ENCODE measurements around the gene COPZ1. TPM values are rescaled to one million over a fixed set of nuclear protein-coding genes. Genes with fewer than 3 reads are reported as not detected.
A peak's percentile ranks its signal among the peaks of the same experiment; 100 is the strongest.

COPZ1 gene
- polyA plus RNA-seq, 3 donors = 78.9 to 190 (median 176) TPM

- no peak overlapping the region for H3K9ac ChIP-seq (ENCODE audit: insufficient read depth, low read length, poor library complexity, severe bottlenecking)
- Mint-ChIP-seq H3K36me3 (peaks cover 61 to 90% of the 10 kb centered on the region in 2 donors), H3K4me1 (peaks cover 91% of the 10 kb centered on the region), H3K9me3 (peaks cover 0 to 2% (median 0%) of the 10 kb centered on the region in 7 donors), H3K4me3 (no peak overlapping the region), H3K27ac (peak overlapping the region in 6 of 7 donors; percentile 59 to 92 (median 79)), H3K27me3 (ENCODE audit: low read depth in 3 of 3) (no peaks in the 10 kb centered on the region)
- H2AFZ ChIP-seq (ENCODE audit: insufficient read depth, low read depth, low read length, poor library complexity, severe bottlenecking) = no peak overlapping the region
- peaks cover 100% of the 10 kb centered on the region for H3K79me2 ChIP-seq (ENCODE audit: insufficient read depth, low read length)
- no peak for DNase-seq
- H3K9me3 ChIP-seq (replicated peaks in 1 of 2; ENCODE audit: control insufficient read depth in 1 of 2, insufficient read depth in 1 of 2, low read length in 2 of 2) = no peaks in the 10 kb centered on the region
- no peaks in the 10 kb centered on the region for H3K27me3 ChIP-seq (ENCODE audit: control insufficient read depth in 2 of 2, insufficient read depth in 2 of 2, low read length in 2 of 2)
- peak overlapping the region in 1 of 3 experiments; percentile 99 for H3K4me3 ChIP-seq (replicated peaks in 1 of 3; ENCODE audit: low read depth in 2 of 3, low read length in 3 of 3)
- peak overlapping the region; percentile 31 to 58 for H3K27ac ChIP-seq (ENCODE audit: low read depth in 1 of 2, low read length in 2 of 2)
- peaks cover 88% of the 10 kb centered on the region for H4K20me1 ChIP-seq (ENCODE audit: insufficient read depth, low read length)
- intact Hi-C loops (cut with micrococcal nuclease) = loop anchor here in 1 of 2 donors (5.0 kb wide), 1 partner anchor 84 kb away; no protein-coding TSS in a partner anchor
- WGBS (ENCODE audit: insufficient coverage) = 100% methylated on average over 3 of the region's 7 CpGs
- H3K36me3 ChIP-seq (replicated peaks in 1 of 2; ENCODE audit: control insufficient read depth in 1 of 2, insufficient read depth in 2 of 2, low read length in 2 of 2) = peaks cover 55 to 80% of the 10 kb centered on the region in 2 donors
- TF ChIP-seq CTCF (IDR thresholded peaks at IDR 0.05) = no peak
- H3K4me1 ChIP-seq (ENCODE audit: control insufficient read depth in 1 of 2, insufficient read depth in 2 of 2, low read length in 2 of 2) = peaks cover 95 to 100% of the 10 kb centered on the region in 2 donors
- peak overlapping the region; percentile 99 for H3K4me2 ChIP-seq (replicated peaks; ENCODE audit: extremely low read depth, low read length, poor library complexity, severe bottlenecking)
Measured at GRCh38 chr12:54292931-54293241, 32.0 kb upstream of the COPZ1 start.

- H3K27me3 Mint-ChIP-seq (ENCODE audit: low read depth in 3 of 3) = no peaks in the 10 kb centered on the region
- Histone ChIP-seq H3K4me2 (replicated peaks; ENCODE audit: extremely low read depth, low read length, poor library complexity, severe bottlenecking) (peak overlapping the region; percentile 99), H3K27me3 (ENCODE audit: control insufficient read depth in 2 of 2, insufficient read depth in 2 of 2, low read length in 2 of 2) (no peaks in the 10 kb centered on the region), H3K4me3 (replicated peaks in 1 of 3; ENCODE audit: low read depth in 2 of 3, low read length in 3 of 3) (peak overlapping the region in 1 of 3 experiments; percentile 99), H3K79me2 (ENCODE audit: insufficient read depth, low read length) (peaks cover 100% of the 10 kb centered on the region), H3K36me3 (replicated peaks in 1 of 2; ENCODE audit: control insufficient read depth in 1 of 2, insufficient read depth in 2 of 2, low read length in 2 of 2) (peaks cover 50 to 65% of the 10 kb centered on the region in 2 donors), H4K20me1 (ENCODE audit: insufficient read depth, low read length) (peaks cover 73% of the 10 kb centered on the region), H3K27ac (ENCODE audit: low read depth in 1 of 2, low read length in 2 of 2) (peak overlapping the region; percentile 51 to 87), H3K9me3 (replicated peaks in 1 of 2; ENCODE audit: control insufficient read depth in 1 of 2, insufficient read depth in 1 of 2, low read length in 2 of 2) (no peaks in the 10 kb centered on the region), H2AFZ (ENCODE audit: insufficient read depth, low read depth, low read length, poor library complexity, severe bottlenecking) (no peak overlapping the region), H3K9ac (ENCODE audit: insufficient read depth, low read length, poor library complexity, severe bottlenecking) (peak overlapping the region; percentile 17), H3K4me1 (ENCODE audit: control insufficient read depth in 1 of 2, insufficient read depth in 2 of 2, low read length in 2 of 2) (peaks cover 95 to 100% of the 10 kb centered on the region in 2 donors)
- peak; percentile 63 to 75 (median 73) for DNase-seq
- peaks cover 53 to 81% of the 10 kb centered on the region in 2 donors for H3K36me3 Mint-ChIP-seq
- peak overlapping the region; percentile 74 to 99 for H3K4me3 Mint-ChIP-seq
- intact Hi-C loops (cut with micrococcal nuclease) = loop anchor here (2.0 to 5.0 kb wide), 2 partner anchors 74 to 83 kb away; no protein-coding TSS in a partner anchor
- TF ChIP-seq CTCF (IDR thresholded peaks at IDR 0.05) = peak; percentile 94
- H3K4me1 Mint-ChIP-seq = peaks cover 89% of the 10 kb centered on the region
- WGBS (ENCODE audit: insufficient coverage) = 40% methylated on average over 3 of the region's 9 CpGs
- peaks cover 0 to 2% (median 0%) of the 10 kb centered on the region in 7 donors for H3K9me3 Mint-ChIP-seq
- H3K27ac Mint-ChIP-seq = peak overlapping the region; percentile 85 to 92 (median 88)
Measured at GRCh38 chr12:54294152-54294952, 30.6 kb upstream of the COPZ1 start.
